Measurements from ENCODE around the gene PEF1.

The PEF1 gene

DNA sequence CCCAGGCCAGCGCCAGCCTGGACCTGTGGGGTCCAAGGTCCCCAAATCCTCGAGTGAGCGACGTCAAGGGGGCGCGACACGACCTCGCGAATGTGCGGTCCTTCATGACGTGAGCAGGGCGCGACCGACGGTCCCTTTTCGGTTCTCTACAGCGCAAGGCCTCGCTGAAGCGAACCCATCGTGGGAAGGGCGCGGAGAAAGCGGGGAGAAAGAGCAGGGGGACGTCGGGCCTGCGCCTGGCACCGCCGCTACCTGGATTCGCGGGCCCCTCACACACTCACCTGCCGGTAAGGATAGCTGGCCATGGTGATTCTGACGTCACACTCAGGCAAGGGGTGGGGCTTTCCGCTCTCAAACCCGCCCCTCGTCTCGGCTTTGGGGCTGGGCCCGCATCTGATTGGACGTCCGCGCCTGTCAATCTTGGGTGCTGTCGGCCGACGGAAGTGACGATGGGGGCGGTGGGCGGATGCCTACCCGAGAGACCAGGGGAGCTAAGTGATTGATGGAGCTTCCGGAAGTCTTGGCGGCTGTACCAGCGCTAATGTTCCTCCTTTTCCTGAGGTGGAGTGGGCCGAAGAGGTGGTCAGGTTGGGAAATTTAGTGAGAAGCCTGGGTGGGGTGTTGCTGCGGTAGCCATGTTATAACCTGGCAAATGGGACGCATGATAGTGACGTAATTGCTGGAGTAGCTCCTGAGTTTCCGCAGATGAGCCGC lies at the start of gene PEF1:
Gene PEF1, minus strand, starts transcription at position 317 of the 714 bp plus-strand sequence. Its CDS starts 12 bp downstream, at position 305.
- DNase-seq = peak; percentile 99

DNA sequence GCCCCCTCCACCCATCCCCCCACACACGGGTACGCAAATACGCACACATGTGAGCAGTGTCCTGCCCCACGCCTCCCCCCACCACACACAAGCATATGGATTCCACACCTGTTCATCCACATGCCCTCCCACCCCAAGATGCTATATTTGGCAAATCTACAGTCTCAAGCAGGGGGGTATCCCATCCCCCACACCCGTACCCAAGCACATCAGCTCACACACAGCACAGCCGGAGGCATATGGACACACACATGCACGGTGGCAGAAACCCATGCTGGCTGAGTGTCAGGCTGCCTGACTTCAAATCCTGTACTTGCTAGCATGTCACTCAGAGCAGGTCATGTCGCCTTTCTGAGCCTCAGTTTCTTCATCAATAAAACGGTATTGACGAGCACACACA lies 48.6 kb upstream of the PEF1 start:
- no peak for DNase-seq

GRCh38 chr1:31691951-31692350 lies 47.3 kb upstream of the PEF1 start:
- DNase-seq = no peak

- no peak for DNase-seq
These were observed 46.8 kb upstream of the PEF1 start for GRCh38 chr1:31691446-31691845.

GRCh38 chr1:31690921-31691320 lies 46.2 kb upstream of the PEF1 start:
- DNase-seq = no peak

DNA sequence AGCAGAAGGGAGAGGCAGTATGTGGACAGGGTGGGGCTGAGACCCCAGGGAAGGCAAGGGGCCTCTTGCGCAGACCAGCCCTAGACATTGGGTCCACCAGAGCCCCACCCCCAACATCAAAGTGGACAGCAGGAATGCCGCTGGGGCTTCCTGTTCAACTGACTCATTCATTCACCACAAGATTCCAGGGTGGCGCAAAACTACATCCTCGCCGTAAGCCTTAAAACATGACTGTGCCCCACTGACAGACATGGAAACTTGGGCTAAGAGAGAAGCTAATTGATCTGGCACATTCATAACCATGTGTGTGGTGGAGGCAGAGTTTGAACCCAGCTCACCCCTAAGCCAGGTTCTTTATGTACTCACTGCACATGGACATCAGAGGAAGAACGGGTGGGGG lies 45.2 kb upstream of the PEF1 start:
- no peak for DNase-seq

- DNase-seq = no peak
These were observed 44.7 kb upstream of the PEF1 start for GRCh38 chr1:31689379-31689778.

GRCh38 chr1:31688233-31688918 lies 43.7 kb upstream of the PEF1 start:
- no peak for DNase-seq

- DNase-seq = no peak
These were observed 42.9 kb upstream of the PEF1 start for GRCh38 chr1:31687601-31688000.

DNA sequence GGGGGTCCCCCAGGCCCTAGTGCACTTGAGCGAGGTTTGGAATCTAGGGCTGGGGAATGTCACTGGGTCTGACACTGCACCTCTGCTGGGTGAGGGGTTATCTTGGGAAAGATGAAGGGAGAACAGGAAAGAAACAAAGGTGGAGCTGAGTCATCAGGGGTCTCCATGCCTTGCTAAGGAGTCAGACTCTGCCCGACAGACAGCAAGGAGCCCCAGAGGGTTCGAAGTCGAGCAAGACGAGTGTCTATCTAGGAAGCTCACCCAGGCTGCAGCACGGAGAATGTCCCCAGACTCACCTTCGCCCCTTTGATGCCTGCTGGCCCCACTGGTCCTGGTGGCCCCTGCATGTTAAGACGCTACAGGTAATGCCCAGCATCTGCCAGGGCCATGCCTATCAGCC lies 41.1 kb upstream of the PEF1 start:
- no peak for DNase-seq

DNA sequence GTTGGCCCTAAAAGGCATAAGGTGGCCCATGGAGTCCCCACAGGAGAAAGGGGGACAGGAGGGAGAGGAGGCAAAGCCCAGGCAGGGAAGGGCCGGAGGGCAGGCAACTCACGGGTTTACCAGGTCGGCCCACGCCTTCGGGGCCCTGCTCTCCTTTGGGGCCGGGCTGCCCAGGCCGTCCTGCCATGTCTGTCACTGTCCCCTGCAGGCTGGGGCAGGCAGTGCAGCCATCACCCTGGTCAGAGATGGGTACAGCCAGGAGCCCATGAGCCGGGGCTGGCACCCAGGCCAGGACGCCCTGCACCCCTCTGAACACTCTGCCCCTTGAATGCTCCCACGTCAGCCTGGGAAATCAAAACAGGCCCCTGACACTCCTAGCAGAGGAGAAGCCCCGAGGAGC lies 39.3 kb upstream of the PEF1 start:
- DNase-seq = no peak

DNA sequence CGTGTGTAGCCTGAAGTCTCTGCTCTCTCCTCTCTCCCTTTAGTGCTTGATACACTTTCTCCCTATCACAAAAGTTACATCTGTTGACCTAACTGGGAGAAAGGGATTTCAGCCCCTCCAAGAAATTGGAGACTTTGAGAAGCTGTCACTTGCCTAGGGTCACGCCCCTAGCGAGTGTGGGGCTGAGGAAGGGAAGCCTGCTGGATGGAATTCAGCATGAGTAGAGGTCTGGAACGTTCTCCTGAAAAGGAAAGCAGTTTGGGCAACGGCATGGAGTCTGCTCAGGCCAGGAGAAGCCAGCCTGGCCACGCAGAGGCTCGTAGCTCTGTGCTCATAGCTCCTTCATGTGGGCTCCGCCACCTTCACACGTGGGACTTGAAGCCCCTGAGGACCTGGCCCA lies 36.7 kb upstream of the PEF1 start:
- DNase-seq = no peak

GRCh38 chr1:31679676-31680230 lies 35.1 kb upstream of the PEF1 start:
- DNase-seq = no peak

GRCh38 chr1:31679091-31679490 lies 34.4 kb upstream of the PEF1 start:
- DNase-seq = no peak

- no peak for DNase-seq
These were observed 34.0 kb upstream of the PEF1 start for GRCh38 chr1:31678681-31679080.

GRCh38 chr1:31677949-31678348 lies 33.3 kb upstream of the PEF1 start:
- no peak for DNase-seq

GRCh38 chr1:31677401-31677800 lies 32.7 kb upstream of the PEF1 start:
- DNase-seq = no peak

DNA sequence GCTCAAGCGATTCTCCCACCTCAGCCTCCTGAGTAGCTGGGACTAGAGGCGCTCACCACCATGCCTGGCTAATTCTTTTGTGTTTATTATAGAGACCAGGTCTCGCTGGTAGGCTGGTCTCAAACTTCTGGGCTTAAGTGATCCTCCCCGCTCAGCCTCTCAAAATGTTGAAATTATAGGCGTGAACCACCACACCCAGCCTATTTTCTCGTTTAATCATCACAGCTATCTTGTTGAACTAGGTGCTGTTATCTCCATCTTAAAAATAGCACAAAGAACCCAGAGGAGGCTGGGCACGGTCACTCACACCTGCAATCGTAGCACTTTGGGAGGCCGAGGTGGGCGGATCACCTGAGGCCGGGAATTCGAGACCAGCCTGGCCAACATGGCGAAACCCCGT lies 31.1 kb upstream of the PEF1 start:
- DNase-seq = no peak

DNA sequence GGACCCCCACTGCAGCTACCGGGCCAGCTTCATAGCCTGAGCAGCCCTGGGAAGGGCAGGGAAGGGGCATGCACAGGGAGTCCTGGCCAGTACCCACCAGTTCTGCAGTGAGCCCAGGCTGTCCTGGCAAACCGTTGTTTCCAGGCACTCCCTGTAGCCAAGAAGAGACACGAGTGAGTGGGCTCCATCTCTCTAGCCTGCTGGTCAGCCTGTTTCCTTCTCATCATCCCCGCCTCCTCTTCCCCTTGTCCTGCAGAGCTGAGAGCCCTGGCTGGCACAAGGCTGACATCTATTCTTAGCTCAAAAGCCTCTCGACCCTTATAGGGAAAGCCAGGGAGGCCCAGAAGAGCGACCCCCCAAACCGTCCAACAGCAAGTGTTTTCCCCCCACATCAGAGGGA lies 30.5 kb upstream of the PEF1 start:
- no peak for DNase-seq

DNA sequence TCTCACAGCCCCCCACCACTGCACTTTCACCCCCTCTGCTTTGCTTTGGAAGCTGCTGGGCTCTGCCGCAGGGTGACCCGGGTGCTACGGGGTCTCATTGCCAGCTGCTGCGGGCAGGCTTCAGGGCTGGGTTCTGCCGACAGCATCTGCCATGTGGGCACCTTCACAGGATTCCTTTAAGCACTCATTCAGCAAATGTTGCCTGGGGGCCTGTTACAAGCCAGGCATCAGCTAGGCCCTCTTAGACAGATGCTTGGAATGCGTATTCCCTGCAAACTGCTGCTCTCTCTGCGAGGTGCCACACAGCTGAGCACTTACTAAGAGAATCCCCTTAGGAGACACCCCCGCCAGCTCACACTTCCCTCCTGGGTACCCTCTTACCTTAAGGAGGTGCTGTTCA lies 29.9 kb upstream of the PEF1 start:
- no peak for DNase-seq

DNA sequence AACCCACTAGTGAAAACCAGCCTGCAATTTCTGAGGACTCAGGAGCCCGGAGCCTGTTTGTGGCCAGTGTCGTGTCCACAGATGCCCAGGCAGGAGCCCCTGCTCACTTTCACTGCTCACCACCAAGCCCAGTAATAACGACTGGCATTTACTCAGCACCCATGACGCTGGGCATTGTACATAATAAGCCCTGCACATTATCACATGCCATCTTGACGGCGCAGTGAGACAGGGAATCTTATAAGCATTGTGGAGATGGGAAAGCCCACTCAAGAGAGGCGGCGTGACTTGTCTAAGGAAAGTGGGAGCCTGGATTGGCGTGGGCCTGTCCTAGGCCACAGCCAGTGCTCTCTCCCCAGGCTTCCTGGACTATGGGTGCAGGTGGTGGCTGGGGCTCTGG lies 28.8 kb upstream of the PEF1 start:
- no peak for DNase-seq

DNA sequence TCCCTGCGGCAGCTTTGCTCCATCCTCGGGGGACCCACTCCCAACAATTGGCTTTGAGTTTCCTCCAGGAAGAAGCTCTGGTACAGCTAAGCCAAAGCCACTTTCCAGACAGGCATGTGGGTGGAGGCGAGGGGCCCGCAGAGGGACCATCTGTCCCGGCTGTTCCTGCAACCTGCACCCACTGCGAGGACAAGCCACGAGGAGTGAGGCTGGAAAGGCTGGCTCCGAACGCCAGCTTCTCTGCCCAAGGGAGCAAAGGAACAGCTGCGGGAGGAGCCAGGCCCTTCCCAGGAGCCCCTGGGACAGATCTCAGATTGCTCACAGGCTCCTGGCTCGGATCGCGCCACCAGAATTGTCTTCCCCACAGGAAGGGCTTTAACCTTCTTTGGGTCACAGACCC lies 28.3 kb upstream of the PEF1 start:
- no peak for DNase-seq

DNA sequence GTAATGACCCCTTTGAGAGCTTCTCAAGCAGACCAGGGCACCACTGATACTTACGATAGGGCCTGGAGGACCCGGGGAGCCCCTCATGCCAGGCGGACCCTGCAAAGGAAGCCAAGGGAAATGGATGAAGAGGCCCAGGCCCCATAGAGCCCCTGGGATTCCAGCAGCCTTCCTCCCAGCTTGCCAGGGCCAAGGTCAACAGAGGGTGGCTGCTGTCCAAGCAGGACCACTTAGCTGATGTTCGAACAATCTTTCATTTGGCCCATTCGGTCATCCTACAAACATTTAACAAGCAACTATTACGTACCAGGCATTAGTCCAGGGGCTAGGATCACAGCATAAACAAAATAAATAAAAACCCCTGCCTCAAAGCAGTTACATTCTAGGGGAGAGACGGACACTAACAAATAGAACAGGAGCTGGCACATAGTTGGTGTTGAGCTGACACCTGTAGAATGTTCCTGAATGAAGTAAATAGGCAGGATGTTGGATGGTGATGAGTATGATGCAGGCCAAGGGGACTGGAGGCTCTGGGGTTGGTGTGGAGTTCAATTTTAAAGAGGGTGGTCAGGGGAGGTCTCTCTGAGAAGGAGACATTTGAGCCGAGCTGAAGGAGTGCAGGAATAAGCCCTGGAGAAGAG lies 27.0 kb upstream of the PEF1 start:
- DNase-seq = no peak

DNA sequence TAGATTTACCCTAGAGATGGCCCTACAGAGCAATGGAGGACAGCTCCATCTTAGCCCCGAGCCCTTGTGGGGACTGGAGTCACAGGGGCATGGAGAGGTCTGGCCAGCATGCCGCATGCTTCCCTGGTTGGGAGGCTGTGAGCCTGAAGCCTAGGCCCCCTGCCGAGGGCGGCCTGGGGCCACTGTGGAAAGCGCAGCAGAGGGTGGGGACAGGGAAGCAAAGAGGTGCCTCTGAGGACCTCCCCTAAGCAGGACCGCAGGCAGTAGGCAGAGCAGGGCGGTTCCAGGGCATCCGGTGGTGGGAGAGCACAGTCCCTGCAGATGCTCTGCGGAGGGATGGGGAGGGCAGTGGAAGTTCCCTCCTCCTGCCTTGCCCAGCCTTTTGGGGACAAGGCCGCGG lies 26.5 kb upstream of the PEF1 start:
- DNase-seq = no peak
